ENCODE results near the gene GULP1.

The GULP1 gene

GRCh38 chr2:188305271-188305670 lies 13.6 kb downstream of the GULP1 start:
- no peak for DNase-seq (ENCODE audit: low spot score)
- Histone ChIP-seq H3K4me3 (ENCODE audit: severe bottlenecking) (no peak overlapping the region), H3K36me3 (ENCODE audit: low read depth) (no peaks in the 10 kb centered on the region), H3K4me1 (ENCODE audit: insufficient read depth, poor library complexity, severe bottlenecking) (peaks cover 5% of the 10 kb centered on the region), H3K27ac (ENCODE audit: poor library complexity, severe bottlenecking) (no peak overlapping the region), H3K27me3 (ENCODE audit: insufficient read depth, poor library complexity, severe bottlenecking) (no peaks in the 10 kb centered on the region), H3K9me3 (ENCODE audit: severe bottlenecking) (no peaks in the 10 kb centered on the region)
- no peak for TF ChIP-seq CTCF (IDR thresholded peaks at IDR 0.05; ENCODE audit: poor library complexity, severe bottlenecking)
- no peak for ATAC-seq (ENCODE audit: low read depth)

- Histone ChIP-seq H3K27me3 (ENCODE audit: insufficient read depth, poor library complexity, severe bottlenecking) (no peaks in the 10 kb centered on the region), H3K27ac (ENCODE audit: poor library complexity, severe bottlenecking) (no peak overlapping the region), H3K4me1 (ENCODE audit: insufficient read depth, poor library complexity, severe bottlenecking) (peaks cover 5% of the 10 kb centered on the region), H3K4me3 (ENCODE audit: severe bottlenecking) (no peak overlapping the region), H3K9me3 (ENCODE audit: severe bottlenecking) (no peaks in the 10 kb centered on the region), H3K36me3 (ENCODE audit: low read depth) (no peaks in the 10 kb centered on the region)
- DNase-seq (ENCODE audit: low spot score) (no peak), ATAC-seq (ENCODE audit: low read depth) (no peak)
- no peak for TF ChIP-seq CTCF (IDR thresholded peaks at IDR 0.05; ENCODE audit: poor library complexity, severe bottlenecking)
Observed at GRCh38 chr2:188306271-188306670, 14.6 kb downstream of the GULP1 start.

GRCh38 chr2:188307850-188308283 lies 16.2 kb downstream of the GULP1 start:
- Histone ChIP-seq H3K9me3 (ENCODE audit: severe bottlenecking) (no peaks in the 10 kb centered on the region), H3K27ac (ENCODE audit: poor library complexity, severe bottlenecking) (no peak overlapping the region)

GRCh38 chr2:188308483-188308882 lies 16.8 kb downstream of the GULP1 start:
- no peaks in the 10 kb centered on the region for H3K9me3 ChIP-seq (ENCODE audit: severe bottlenecking)
- H3K4me3 ChIP-seq (ENCODE audit: severe bottlenecking) = no peak overlapping the region
- no peak for TF ChIP-seq CTCF (IDR thresholded peaks at IDR 0.05; ENCODE audit: poor library complexity, severe bottlenecking)
- peaks cover 5% of the 10 kb centered on the region for H3K4me1 ChIP-seq (ENCODE audit: insufficient read depth, poor library complexity, severe bottlenecking)
- no peak for ATAC-seq (ENCODE audit: low read depth)
- H3K27me3 ChIP-seq (ENCODE audit: insufficient read depth, poor library complexity, severe bottlenecking) = no peaks in the 10 kb centered on the region
- no peak overlapping the region for H3K27ac ChIP-seq (ENCODE audit: poor library complexity, severe bottlenecking)
- no peaks in the 10 kb centered on the region for H3K36me3 ChIP-seq (ENCODE audit: low read depth)
- DNase-seq (ENCODE audit: low spot score) = no peak

More at GRCh38 chr2:188307850-188308283, 16.2 kb downstream of the GULP1 start:
- no peak for TF ChIP-seq CTCF (IDR thresholded peaks at IDR 0.05; ENCODE audit: poor library complexity, severe bottlenecking)
- ATAC-seq (ENCODE audit: low read depth) (no peak), DNase-seq (ENCODE audit: low spot score) (no peak)
- Histone ChIP-seq H3K4me1 (ENCODE audit: insufficient read depth, poor library complexity, severe bottlenecking) (peaks cover 5% of the 10 kb centered on the region), H3K36me3 (ENCODE audit: low read depth) (no peaks in the 10 kb centered on the region), H3K4me3 (ENCODE audit: severe bottlenecking) (no peak overlapping the region), H3K27me3 (ENCODE audit: insufficient read depth, poor library complexity, severe bottlenecking) (no peaks in the 10 kb centered on the region)

GRCh38 chr2:188309364-188309763 lies 17.7 kb downstream of the GULP1 start:
- no peak for TF ChIP-seq CTCF (IDR thresholded peaks at IDR 0.05; ENCODE audit: poor library complexity, severe bottlenecking)

More at GRCh38 chr2:188309364-188309763, 17.7 kb downstream of the GULP1 start:
- ATAC-seq (ENCODE audit: low read depth) (no peak), DNase-seq (ENCODE audit: low spot score) (no peak)
- Histone ChIP-seq H3K4me1 (ENCODE audit: insufficient read depth, poor library complexity, severe bottlenecking) (no peaks in the 10 kb centered on the region), H3K9me3 (ENCODE audit: severe bottlenecking) (no peaks in the 10 kb centered on the region), H3K27ac (ENCODE audit: poor library complexity, severe bottlenecking) (no peak overlapping the region), H3K4me3 (ENCODE audit: severe bottlenecking) (no peak overlapping the region), H3K36me3 (ENCODE audit: low read depth) (no peaks in the 10 kb centered on the region), H3K27me3 (ENCODE audit: insufficient read depth, poor library complexity, severe bottlenecking) (no peaks in the 10 kb centered on the region)

Data from RWPE2 (cell line).